22Rv1 (cell line): ENCODE measurements around the gene ZNF654.
A peak's percentile ranks its signal among the peaks of the same experiment; 100 is the strongest.

Source experiments
- H3K27ac ChIP-seq: fragments of 450-650 bp; 2 replicates; pipeline ENCODE4 v1.5.1; 2017
- ZFX ChIP-seq: fragments of 450-650 bp; IDR thresholded peaks from 2 replicates; pipeline ENCODE4 v1.6.1; 2017; ENCODE audit warnings: antibody characterized with exemption, borderline replicate concordance
- TF ChIP-seq, protein P1 (sequence below): fragments of 450-650 bp; IDR thresholded peaks from 2 replicates; pipeline ENCODE4 v1.5.1; 2017; ENCODE audit warnings: mild to moderate bottlenecking

ZNF654 gene

GRCh38 chr3:88084097-88084501 is 25.0 kb downstream of the ZNF654 start:
- H3K27ac ChIP-seq = no peak overlapping the region
- TF ChIP-seq ZFX = no peak
- TF ChIP-seq, protein P1, sequence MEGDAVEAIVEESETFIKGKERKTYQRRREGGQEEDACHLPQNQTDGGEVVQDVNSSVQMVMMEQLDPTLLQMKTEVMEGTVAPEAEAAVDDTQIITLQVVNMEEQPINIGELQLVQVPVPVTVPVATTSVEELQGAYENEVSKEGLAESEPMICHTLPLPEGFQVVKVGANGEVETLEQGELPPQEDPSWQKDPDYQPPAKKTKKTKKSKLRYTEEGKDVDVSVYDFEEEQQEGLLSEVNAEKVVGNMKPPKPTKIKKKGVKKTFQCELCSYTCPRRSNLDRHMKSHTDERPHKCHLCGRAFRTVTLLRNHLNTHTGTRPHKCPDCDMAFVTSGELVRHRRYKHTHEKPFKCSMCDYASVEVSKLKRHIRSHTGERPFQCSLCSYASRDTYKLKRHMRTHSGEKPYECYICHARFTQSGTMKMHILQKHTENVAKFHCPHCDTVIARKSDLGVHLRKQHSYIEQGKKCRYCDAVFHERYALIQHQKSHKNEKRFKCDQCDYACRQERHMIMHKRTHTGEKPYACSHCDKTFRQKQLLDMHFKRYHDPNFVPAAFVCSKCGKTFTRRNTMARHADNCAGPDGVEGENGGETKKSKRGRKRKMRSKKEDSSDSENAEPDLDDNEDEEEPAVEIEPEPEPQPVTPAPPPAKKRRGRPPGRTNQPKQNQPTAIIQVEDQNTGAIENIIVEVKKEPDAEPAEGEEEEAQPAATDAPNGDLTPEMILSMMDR = no peak

GRCh38 chr3:88090681-88091080 is 31.6 kb downstream of the ZNF654 start:
- H3K27ac ChIP-seq = no peak overlapping the region
- TF ChIP-seq, protein P1 = no peak

DNA sequence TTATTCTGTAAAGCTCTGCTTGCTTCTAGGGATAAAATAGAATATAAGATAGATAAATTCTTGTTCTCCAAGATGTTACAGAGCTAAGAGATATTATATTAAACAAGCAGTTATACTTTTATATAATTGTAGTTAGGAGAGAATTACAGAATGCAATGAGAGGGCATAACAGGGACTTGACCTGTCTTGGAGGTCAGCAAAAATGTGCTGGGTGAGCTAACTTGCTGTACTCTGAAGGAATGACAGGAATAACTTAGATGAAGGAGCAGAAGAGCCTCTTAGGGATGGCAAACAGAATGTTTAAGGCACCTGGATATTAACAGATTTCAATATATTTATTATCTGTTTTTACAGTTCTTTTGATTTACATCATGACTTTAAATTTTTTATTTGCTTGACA is 33.2 kb downstream of the ZNF654 start:
- H3K27ac ChIP-seq = no peak overlapping the region
- TF ChIP-seq ZFX = no peak
- TF ChIP-seq, protein P1 = no peak

DNA sequence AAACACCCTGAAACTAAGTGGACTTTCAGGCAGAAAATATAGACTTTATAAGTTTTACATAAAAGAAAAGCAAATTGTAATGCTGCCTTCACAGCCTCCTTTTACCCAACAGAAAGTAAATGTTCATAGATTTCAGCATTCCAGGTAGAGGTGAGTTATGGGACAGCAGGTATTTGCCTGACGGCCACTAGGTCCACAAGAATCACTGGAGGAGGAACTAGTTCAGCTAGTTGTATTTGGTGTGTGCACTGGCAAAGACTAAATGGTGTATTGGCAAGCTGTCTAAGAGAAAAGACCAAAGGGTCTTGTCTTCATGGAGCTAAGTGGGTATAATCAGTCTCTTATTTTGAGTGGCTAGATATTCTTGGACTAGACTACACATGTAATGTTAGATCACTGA is 34.2 kb downstream of the ZNF654 start:
- TF ChIP-seq ZFX = no peak
- no peak overlapping the region for H3K27ac ChIP-seq

GRCh38 chr3:88101142-88101541 is 42.1 kb downstream of the ZNF654 start:
- no peak for TF ChIP-seq ZFX
- TF ChIP-seq, protein P1 = no peak
- no peak overlapping the region for H3K27ac ChIP-seq

DNA sequence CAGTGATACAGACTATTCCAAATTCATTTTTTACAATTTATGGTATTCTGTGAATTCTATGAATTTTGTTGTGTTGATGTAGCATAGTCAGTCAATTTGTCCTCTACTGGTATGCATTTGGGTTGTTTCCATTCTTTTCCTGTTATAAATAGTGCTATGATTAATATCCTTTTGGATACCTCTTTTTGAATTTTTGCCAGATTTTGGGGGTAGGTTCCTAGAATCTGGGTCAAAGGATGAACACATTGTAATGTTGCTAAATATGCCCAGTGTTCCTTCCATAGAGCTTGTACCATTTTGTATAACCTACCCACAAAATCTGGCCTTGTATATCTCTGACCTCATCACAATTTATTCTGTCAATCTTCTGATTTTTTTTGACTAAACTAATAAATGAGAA is 46.3 kb downstream of the ZNF654 start:
- H3K27ac ChIP-seq = no peak overlapping the region
- TF ChIP-seq, protein P1 = no peak

GRCh38 chr3:88112289-88112688 is 53.2 kb downstream of the ZNF654 start:
- TF ChIP-seq, protein P1 = no peak
- TF ChIP-seq ZFX = no peak
- H3K27ac ChIP-seq = no peak overlapping the region

DNA sequence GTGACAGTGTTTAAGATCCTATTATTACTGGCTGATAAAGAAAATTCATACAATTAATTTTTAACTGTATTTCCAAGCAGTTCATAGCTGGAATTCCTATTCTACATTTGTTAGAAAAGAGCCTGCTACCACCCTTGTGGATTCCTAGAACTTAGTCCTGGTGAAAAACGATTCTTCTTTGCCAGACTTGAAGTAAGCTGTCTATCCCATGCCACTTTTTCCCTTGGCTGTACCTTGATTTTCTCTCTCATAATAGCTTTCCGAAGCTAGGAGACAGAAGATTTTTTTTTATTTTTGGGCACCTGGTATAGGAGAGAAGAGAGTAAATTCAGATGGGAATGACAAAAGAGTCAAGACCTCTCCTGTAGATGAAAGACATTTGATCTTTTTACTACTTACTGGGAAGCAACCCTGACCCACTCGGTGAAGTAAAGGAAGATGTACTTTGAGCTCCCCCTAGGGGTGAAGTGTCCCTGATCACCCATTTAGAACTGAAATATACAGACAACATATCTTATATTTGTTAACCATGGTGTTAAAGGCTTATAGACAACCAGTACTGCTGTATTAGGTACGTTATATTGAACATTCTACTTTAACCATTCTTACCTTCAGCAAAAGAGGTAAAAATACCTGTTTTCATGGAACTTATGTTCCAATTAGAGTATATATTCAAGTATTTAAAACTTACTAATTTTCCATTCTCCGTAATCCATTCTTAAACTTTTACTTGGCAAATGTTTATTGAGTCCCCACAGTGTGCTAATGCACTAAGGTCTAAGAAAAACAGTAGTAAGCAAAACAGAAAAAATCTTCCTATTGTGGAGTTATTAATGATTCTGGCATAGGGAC is 54.5 kb downstream of the ZNF654 start:
- H3K27ac ChIP-seq = peak overlapping the region; percentile 31
- no peak for TF ChIP-seq ZFX
- TF ChIP-seq, protein P1 = peak; percentile 87
